Lower leg skin (tissue), 4 donors: Measurements from ENCODE around the gene MYL6. TPM values are rescaled to one million over a fixed set of nuclear protein-coding genes. Genes with fewer than 3 reads are reported as not detected.
A peak's percentile ranks its signal among the peaks of the same experiment; 100 is the strongest.
"Not testable (repeated sequence)": the region's sequence is repeated elsewhere in the genome, so short reads cannot be mapped to it uniquely, and the experiment has no call there.

ENCODE experiments used
- DNase-seq, 2 donors: peaks; one replicate each; pipeline ENCODE4 v3.0.0-alpha.2; 2019; ENCODE audit warnings: low spot score in 2 of 2
- H3K4me3 ChIP-seq: fragments of 200-600 bp; sonication (generic); 2 replicates; pipeline ENCODE4 v1.5.1; 2017; ENCODE audit warnings: mild to moderate bottlenecking, low read depth; ENCODE audit not compliant: poor library complexity, severe bottlenecking
- CTCF ChIP-seq, 3 donors: fragments of 450-650 bp; IDR thresholded peaks; one replicate each; pipeline ENCODE4 v1.5.1; 2016; ENCODE audit warnings: antibody characterized with exemption in 3 of 3, mild to moderate bottlenecking in 3 of 3, moderate library complexity in 2 of 3
- POLR2A ChIP-seq, 2 donors: fragments of 450-650 bp; IDR thresholded peaks; one replicate each; pipeline ENCODE4 v1.6.1; 2016 to 2017; ENCODE audit warnings: antibody characterized with exemption in 2 of 2, mild to moderate bottlenecking in 1 of 2, moderate library complexity in 1 of 2
- WGBS, 2 donors: methylation state at CpG; one replicate each; pipeline ENCODE4 v1.1.5; 2018; 5-methylcytosine and 5-hydroxymethylcytosine counted together
- intact Hi-C: fragments of 100-400 bp; cut with DNase I; formaldehyde crosslinking; loops from one replicate; pipeline ENCODE4 v1.15.0; 2023; ENCODE audit warnings: low total_unique reads
- total RNA-seq, 4 donors: library from RNA; depleted of rRNA; stranded (reverse); fragments of >200 nt; gene quantifications; one replicate each; pipeline ENCODE4 v1.1.0, GENCODE V29; 2016

MYL6 gene
- 1,000 to 10,000 TPM in 1 of 4 donors, 100 to 1,000 TPM in 3; 700 to 1,156 (median 824) TPM for total RNA-seq

- DNase-seq: peak; percentile 99
- TF ChIP-seq CTCF (IDR thresholded peaks at IDR 0.05) (no peak), POLR2A (IDR thresholded peaks at IDR 0.05) (peak in 1 of 2 donors; percentile 98)
- intact Hi-C loops: loop anchor here (2.0 kb wide), 1 partner anchor 29 kb away; the partner anchor contains the start of gene ESYT1
- WGBS, 2 donors: 0 to 1% methylated on average over 30 of the region's 30 CpGs
- peak within 1 kb of the TSS; percentile 80 for H3K4me3 ChIP-seq
These were observed at the start of gene MYL6 for GRCh38 chr12:56158029-56158925. MYL6 (plus strand) TSS chr12:56158359; CDS start chr12:56158402, 43 bp downstream.

- no peak for TF ChIP-seq CTCF (IDR thresholded peaks at IDR 0.05)
- no peak for TF ChIP-seq POLR2A (IDR thresholded peaks at IDR 0.05)
- intact Hi-C loops: no loop called here
- 60% methylated on average over 5 of the region's 5 CpGs for WGBS, 2 donors
- no peak for DNase-seq
- no peak overlapping the region for H3K4me3 ChIP-seq
These were observed 47.6 kb upstream of the MYL6 start for GRCh38 chr12:56110571-56110970.

GRCh38 chr12:56114084-56114483 lies 44.1 kb upstream of the MYL6 start:
- intact Hi-C loops: no loop called here
- no peak overlapping the region for H3K4me3 ChIP-seq
- DNase-seq: no peak
- no peak for TF ChIP-seq POLR2A (IDR thresholded peaks at IDR 0.05)
- no peak for TF ChIP-seq CTCF (IDR thresholded peaks at IDR 0.05)
- 89% methylated on average over 1 of the region's 1 CpG for WGBS, 2 donors

GRCh38 chr12:56115329-56115728 lies 42.8 kb upstream of the MYL6 start:
- no peak overlapping the region for H3K4me3 ChIP-seq
- intact Hi-C loops: no loop called here
- WGBS, 2 donors: 35 to 37% methylated on average over 10 of the region's 10 CpGs
- TF ChIP-seq POLR2A (IDR thresholded peaks at IDR 0.05) (no peak), CTCF (IDR thresholded peaks at IDR 0.05) (no peak)
- DNase-seq: no peak

- WGBS, 2 donors: 0 to 1% methylated on average over 34 of the region's 34 CpGs
- intact Hi-C loops: no loop called here
- H3K4me3 ChIP-seq: peak within 1 kb of the TSS; percentile 57
- no peak for TF ChIP-seq CTCF (IDR thresholded peaks at IDR 0.05)
- TF ChIP-seq POLR2A (IDR thresholded peaks at IDR 0.05): peak in 1 of 2 donors; percentile 94
- peak; percentile 96 to 99 for DNase-seq
These were observed 41.7 kb upstream of the MYL6 start, which contains the start of gene RPL41 for GRCh38 chr12:56116267-56117081. RPL41 (plus strand) TSS chr12:56116633.

GRCh38 chr12:56117082-56117706 lies 41.0 kb upstream of the MYL6 start:
- 2 to 5% methylated on average over 16 of the region's 16 CpGs for WGBS, 2 donors
- DNase-seq, intact Hi-C loops: not testable (repeated sequence)
- peak overlapping the region; percentile 57 for H3K4me3 ChIP-seq
